Activated CD4-positive, alpha-beta T cell treated with anti-CD3 and anti-CD28 coated beads for 36 hours (primary cell): ENCODE data around the gene FLT3LG. TPM values are rescaled to one million over a fixed set of nuclear protein-coding genes. Genes with fewer than 3 reads are reported as not detected.

Source experiments
- ATAC-seq: fragments of 200-7000 bp; cut with Tn5 transposase; one replicate; pipeline ENCODE4 v1.10.0; 2021; ENCODE audit warnings: mild to moderate bottlenecking, moderate library complexity
- CTCF ChIA-PET: fragments of 350-600 bp; sonication (Branson Sonifier 250); formaldehyde crosslinking; loops from one replicate; lab custom pipeline; 2021; ENCODE audit warnings: antibody characterized with exemption; lab: Charles Lee
- POLR2A ChIA-PET: fragments of 350-600 bp; sonication (Branson Sonifier 250); formaldehyde crosslinking; loops from one replicate; lab custom pipeline; 2021; ENCODE audit warnings: antibody characterized with exemption, inconsistent platforms; lab: Charles Lee
- DNase-seq: peaks from one replicate; pipeline ENCODE4 v3.0.0-alpha.2; 2020
- H3K27ac Mint-ChIP-seq: one replicate; pipeline ENCODE4 v1.8.0; 2021; ENCODE audit warnings: mixed read lengths
- H3K27me3 Mint-ChIP-seq: one replicate; pipeline ENCODE4 v1.8.0; 2021; ENCODE audit warnings: mixed read lengths
- H3K36me3 Mint-ChIP-seq: one replicate; pipeline ENCODE4 v1.8.0; 2021; ENCODE audit warnings: low read depth, mixed read lengths
- H3K4me1 Mint-ChIP-seq: one replicate; pipeline ENCODE4 v1.8.0; 2021; ENCODE audit warnings: mixed read lengths
- H3K4me3 Mint-ChIP-seq: one replicate; pipeline ENCODE4 v1.8.0; 2021; ENCODE audit warnings: mild to moderate bottlenecking, moderate library complexity, mixed read lengths
- H3K9me3 Mint-ChIP-seq: one replicate; pipeline ENCODE4 v1.8.0; 2021; ENCODE audit warnings: low read depth, mixed read lengths
- intact Hi-C, 2 experiments: fragments of 100-400 bp; cut with DNase I in 1 of 2; cut with micrococcal nuclease in 1 of 2; formaldehyde crosslinking; loops; one replicate each; pipeline versions ENCODE4 v1.14.2 to v1.15.1; 2022 to 2024; cut with DNase I, micrococcal nuclease
- total RNA-seq, 2 experiments: library from RNA; stranded (reverse); gene quantifications; one replicate each; pipeline ENCODE4 v1.2.3, GENCODE V29; 2021

The FLT3LG gene
- total RNA-seq, 2 experiments from 2014 or later = 38.6 to 43.2 TPM

GRCh38 chr19:49514151-49514550, 40.1 kb downstream of the FLT3LG start:
- Mint-ChIP-seq H3K4me3 (peak overlapping the region; percentile 76), H3K27me3 (no peaks in the 10 kb centered on the region), H3K36me3 (peaks cover 2% of the 10 kb centered on the region), H3K9me3 (no peaks in the 10 kb centered on the region), H3K4me1 (peaks cover 38% of the 10 kb centered on the region), H3K27ac (no peak overlapping the region)
- ATAC-seq (no peak), DNase-seq (no peak)
- intact Hi-C loops = no loop called here
- POLR2A ChIA-PET = no interaction called here
- CTCF ChIA-PET = interaction anchor here (0.7 to 5.4 kb wide), 3 partner anchors 12 to 33 kb away, joined by 3 to 23 read pairs (median 3); partner anchors contain the start of gene RCN3

GRCh38 chr19:49515767-49516166, 41.8 kb downstream of the FLT3LG start:
- no peaks in the 10 kb centered on the region for H3K27me3 Mint-ChIP-seq
- H3K4me1 Mint-ChIP-seq = peaks cover 43% of the 10 kb centered on the region
- ChIA-PET POLR2A (no interaction called here), CTCF (interaction anchor here (0.5 to 5.4 kb wide), 4 partner anchors 18 to 45 kb away, joined by 3 to 23 read pairs (median 3); no protein-coding TSS in a partner anchor)
- DNase-seq (no peak), ATAC-seq (no peak)
- intact Hi-C loops = no loop called here
- H3K36me3 Mint-ChIP-seq = peaks cover 2% of the 10 kb centered on the region
- peak overlapping the region; percentile 59 for H3K27ac Mint-ChIP-seq
- no peak overlapping the region for H3K4me3 Mint-ChIP-seq
- H3K9me3 Mint-ChIP-seq = no peaks in the 10 kb centered on the region

- H3K27ac Mint-ChIP-seq = no peak overlapping the region
- peaks cover 29% of the 10 kb centered on the region for H3K4me1 Mint-ChIP-seq
- intact Hi-C loops = no loop called here
- H3K9me3 Mint-ChIP-seq = no peaks in the 10 kb centered on the region
- H3K4me3 Mint-ChIP-seq = no peak overlapping the region
- CTCF ChIA-PET = interaction anchor here (1.1 to 5.4 kb wide), 3 partner anchors 14 to 66 kb away, joined by 3 to 23 read pairs (median 5); no protein-coding TSS in a partner anchor
- peaks cover 2% of the 10 kb centered on the region for H3K36me3 Mint-ChIP-seq
- no peaks in the 10 kb centered on the region for H3K27me3 Mint-ChIP-seq
- DNase-seq (no peak), ATAC-seq (no peak)
- POLR2A ChIA-PET = no interaction called here
Observed at GRCh38 chr19:49518033-49518432, 44.0 kb downstream of the FLT3LG start.

GRCh38 chr19:49520705-49521319, 46.8 kb downstream of the FLT3LG start:
- Mint-ChIP-seq H3K36me3 (peaks cover 2% of the 10 kb centered on the region), H3K4me1 (peaks cover 9% of the 10 kb centered on the region), H3K4me3 (no peak overlapping the region), H3K27ac (peak overlapping the region; percentile 47), H3K9me3 (no peaks in the 10 kb centered on the region), H3K27me3 (no peaks in the 10 kb centered on the region)
- ChIA-PET POLR2A (interaction anchor here (0.6 to 0.9 kb wide), 2 partner anchors 9 to 158 kb away, joined by 3 to 4 read pairs; no protein-coding TSS in a partner anchor), CTCF (interaction anchor here (0.7 to 1.4 kb wide), 3 partner anchors 14 to 26 kb away, joined by 3 to 5 read pairs (median 4); no protein-coding TSS in a partner anchor)
- no peak for DNase-seq
- intact Hi-C loops = no loop called here
- no peak for ATAC-seq

GRCh38 chr19:49524812-49525455, 50.9 kb downstream of the FLT3LG start:
- H3K4me3 Mint-ChIP-seq = no peak overlapping the region
- POLR2A ChIA-PET = no interaction called here

GRCh38 chr19:49528211-49528771, 54.3 kb downstream of the FLT3LG start:
- H3K4me3 Mint-ChIP-seq = peak overlapping the region; percentile 73
- H3K27ac Mint-ChIP-seq = no peak overlapping the region
- peak; percentile 29 for DNase-seq
- intact Hi-C loops = no loop called here
- ChIA-PET CTCF (interaction anchor here (0.7 to 2.7 kb wide), 11 partner anchors 8 to 535 kb away, joined by 3 to 20 read pairs (median 3); partner anchors contain the start of genes CPT1C, GYS1 and RUVBL2), POLR2A (interaction anchor here (0.8 to 1.0 kb wide), 2 partner anchors 18 to 37 kb away, joined by 4 to 7 read pairs; no protein-coding TSS in a partner anchor)
- no peak for ATAC-seq
- peaks cover 3% of the 10 kb centered on the region for H3K36me3 Mint-ChIP-seq
- no peaks in the 10 kb centered on the region for H3K27me3 Mint-ChIP-seq
- H3K9me3 Mint-ChIP-seq = no peaks in the 10 kb centered on the region
- H3K4me1 Mint-ChIP-seq = peaks cover 18% of the 10 kb centered on the region

More at GRCh38 chr19:49524812-49525455, 50.9 kb downstream of the FLT3LG start:
- no peaks in the 10 kb centered on the region for H3K9me3 Mint-ChIP-seq
- no peaks in the 10 kb centered on the region for H3K27me3 Mint-ChIP-seq
- ATAC-seq (no peak), DNase-seq (no peak)
- H3K36me3 Mint-ChIP-seq = peaks cover 3% of the 10 kb centered on the region
- CTCF ChIA-PET = interaction anchor here (0.6 to 2.0 kb wide), 3 partner anchors 15 to 175 kb away, joined by 3 to 5 read pairs (median 3); no protein-coding TSS in a partner anchor
- intact Hi-C loops = no loop called here
- no peak overlapping the region for H3K27ac Mint-ChIP-seq
- peaks cover 14% of the 10 kb centered on the region for H3K4me1 Mint-ChIP-seq

- Mint-ChIP-seq H3K4me3 (no peak overlapping the region), H3K9me3 (no peaks in the 10 kb centered on the region), H3K27ac (no peak overlapping the region), H3K36me3 (peaks cover 5% of the 10 kb centered on the region), H3K27me3 (peaks cover 3% of the 10 kb centered on the region), H3K4me1 (peaks cover 35% of the 10 kb centered on the region)
- POLR2A ChIA-PET = no interaction called here
- intact Hi-C loops = no loop called here
- DNase-seq (no peak), ATAC-seq (no peak)
- CTCF ChIA-PET = interaction anchor here (0.5 to 1.5 kb wide), 4 partner anchors 16 to 387 kb away, joined by 3 to 12 read pairs (median 3); partner anchors contain the start of gene PIH1D1
Observed at GRCh38 chr19:49530708-49531107, 56.7 kb downstream of the FLT3LG start.

GRCh38 chr19:49533551-49534488, 59.8 kb downstream of the FLT3LG start:
- ATAC-seq (peak; percentile 87), DNase-seq (peak; percentile 90)
- CTCF ChIA-PET = interaction anchor here (0.5 to 3.6 kb wide), 18 partner anchors 13 to 385 kb away, joined by 3 to 25 read pairs (median 4); partner anchors contain the start of gene MED25
- POLR2A ChIA-PET = interaction anchor here (1.5 kb wide), 1 partner anchor 37 kb away, joined by 6 read pairs; the partner anchor contains the start of gene RPS11
- no peaks in the 10 kb centered on the region for H3K9me3 Mint-ChIP-seq
- peak overlapping the region; percentile 71 for H3K27ac Mint-ChIP-seq
- H3K4me3 Mint-ChIP-seq = peak overlapping the region; percentile 78
- intact Hi-C loops = loop anchor here in 1 of 2 experiments (1.0 kb wide), 1 partner anchor 20 kb away; no protein-coding TSS in a partner anchor
- H3K27me3 Mint-ChIP-seq = peaks cover 3% of the 10 kb centered on the region
- H3K36me3 Mint-ChIP-seq = peaks cover 3% of the 10 kb centered on the region
- H3K4me1 Mint-ChIP-seq = peaks cover 22% of the 10 kb centered on the region

- intact Hi-C loops = loop anchor here in 1 of 2 experiments (1.0 kb wide), 1 partner anchor 19 kb away; no protein-coding TSS in a partner anchor
Observed at GRCh38 chr19:49534632-49535385, 60.8 kb downstream of the FLT3LG start.

More at GRCh38 chr19:49534632-49535385, 60.8 kb downstream of the FLT3LG start:
- ATAC-seq (peak; percentile 27), DNase-seq (peak; percentile 32)
- Mint-ChIP-seq H3K27ac (peak overlapping the region; percentile 71), H3K4me3 (peak overlapping the region; percentile 78), H3K27me3 (peaks cover 3% of the 10 kb centered on the region), H3K4me1 (peaks cover 22% of the 10 kb centered on the region), H3K36me3 (peaks cover 3% of the 10 kb centered on the region), H3K9me3 (no peaks in the 10 kb centered on the region)
- ChIA-PET CTCF (interaction anchor here (0.5 to 3.6 kb wide), 21 partner anchors 12 to 386 kb away, joined by 3 to 25 read pairs (median 4); partner anchors contain the start of genes FLT3LG and MED25), POLR2A (interaction anchor here (0.6 to 1.5 kb wide), 3 partner anchors 30 to 203 kb away, joined by 3 to 6 read pairs (median 3); partner anchors contain the start of gene RPS11)
